GM18505 (cell line): ENCODE measurements around the gene DHH.

Experiments used
- ATAC-seq: cut with Tn5 transposase; IDR thresholded peaks from one replicate; pipeline ENCODE4 v1.9.1; 2021; ENCODE audit not compliant: unreplicated experiment
- POLR2A ChIP-seq: IDR thresholded peaks from 4 replicates; pipeline ENCODE4 v1.6.1; 2011; ENCODE audit warnings: borderline replicate concordance; ENCODE audit not compliant: insufficient read depth, insufficient read length; ENCODE audit errors: extremely low read depth

Gene DHH

GRCh38 chr12:49055978-49056754 lies 38.4 kb downstream of the DHH start:
- TF ChIP-seq POLR2A, result no peak
- ATAC-seq, result no peak

GRCh38 chr12:49055092-49055491 lies 39.5 kb downstream of the DHH start:
- no peak for ATAC-seq
- TF ChIP-seq POLR2A, result no peak

- TF ChIP-seq POLR2A, result no peak
- no peak for ATAC-seq
Observed at GRCh38 chr12:49054524-49054923, 40.1 kb downstream of the DHH start.

- ATAC-seq, result no peak
- no peak for TF ChIP-seq POLR2A
Observed at GRCh38 chr12:49054096-49054495, 40.5 kb downstream of the DHH start.

- no peak for TF ChIP-seq POLR2A
- no peak for ATAC-seq
Observed at GRCh38 chr12:49052451-49053208, 42.0 kb downstream of the DHH start.

GRCh38 chr12:49051777-49052438 lies 42.7 kb downstream of the DHH start:
- no peak for TF ChIP-seq POLR2A
- ATAC-seq, result no peak

- TF ChIP-seq POLR2A, result no peak
- no peak for ATAC-seq
Observed at GRCh38 chr12:49051373-49051764, 43.2 kb downstream of the DHH start.

GRCh38 chr12:49050507-49051372 lies 43.9 kb downstream of the DHH start:
- TF ChIP-seq POLR2A, result no peak
- ATAC-seq, result no peak

GRCh38 chr12:49049566-49050224 lies 44.9 kb downstream of the DHH start:
- ATAC-seq, result no peak
- TF ChIP-seq POLR2A, result no peak

GRCh38 chr12:49048953-49049352 lies 45.6 kb downstream of the DHH start:
- TF ChIP-seq POLR2A, result no peak
- ATAC-seq, result no peak

- no peak for TF ChIP-seq POLR2A
- ATAC-seq, result no peak
Observed at GRCh38 chr12:49046129-49046895, 48.3 kb downstream of the DHH start.

GRCh38 chr12:49044660-49045059 lies 49.9 kb downstream of the DHH start:
- no peak for TF ChIP-seq POLR2A
- ATAC-seq, result no peak
